ENCODE results near the gene RHOA. TPM values are rescaled to one million over a fixed set of nuclear protein-coding genes. Genes with fewer than 3 reads are reported as not detected.

RHOA gene
- total and polyA plus RNA-seq, 2 donors (not counting 1 experiment from before 2014, with no cell fraction given) = 548 to 1,002 TPM

GRCh38 chr3:49453621-49454020, 41.8 kb upstream of the RHOA start:
- Histone ChIP-seq H4K20me1 (ENCODE audit: control insufficient read depth, extremely low read depth, insufficient read depth, low read length) (no peaks in the 10 kb centered on the region), H3K9me3 (ENCODE audit: control insufficient read depth, insufficient read depth, low read depth, low read length) (no peaks in the 10 kb centered on the region), H3K79me2 (ENCODE audit: control insufficient read depth, insufficient read depth, low read length) (no peaks in the 10 kb centered on the region), H3K27me3 (ENCODE audit: control insufficient read depth, insufficient read depth, low read length) (no peaks in the 10 kb centered on the region), H3K36me3 (ENCODE audit: control insufficient read depth, insufficient read depth, low read length) (no peaks in the 10 kb centered on the region), H3K4me2 (ENCODE audit: extremely low read depth, insufficient read depth, low read length) (no peak overlapping the region), H3K4me1 (ENCODE audit: control insufficient read depth, extremely low read depth, insufficient read depth, low read length) (peaks cover 4% of the 10 kb centered on the region), H2AFZ (ENCODE audit: low read length) (no peak overlapping the region), H3K4me3 (replicated peaks in 1 of 4; ENCODE audit: control extremely low read depth in 1 of 4, insufficient read depth in 1 of 4, low read depth in 3 of 4, low read length in 4 of 4) (no peak overlapping the region), H3K27ac (ENCODE audit: insufficient read depth, low read length) (no peak overlapping the region), H3K9ac (ENCODE audit: insufficient read depth, low read length) (no peak overlapping the region)
- no peak for DNase-seq (ENCODE audit: low read depth in 2 of 2)
- no peak for TF ChIP-seq EZH2 (IDR thresholded peaks at IDR 0.05; ENCODE audit: low read length, missing control alignments)
- TF ChIP-seq CTCF (conservative IDR thresholded peaks at IDR 0.05 in 1 of 2, IDR thresholded peaks at IDR 0.05 in 1 of 2; ENCODE audit: low read depth in 1 of 2, low read length in 2 of 2) = no peak

GRCh38 chr3:49445391-49445790, 33.6 kb upstream of the RHOA start:
- Histone ChIP-seq H3K79me2 (ENCODE audit: control insufficient read depth, insufficient read depth, low read length) (no peaks in the 10 kb centered on the region), H3K9me3 (ENCODE audit: control insufficient read depth, insufficient read depth, low read depth, low read length) (no peaks in the 10 kb centered on the region), H3K4me1 (ENCODE audit: control insufficient read depth, extremely low read depth, insufficient read depth, low read length) (peaks cover 5% of the 10 kb centered on the region), H3K36me3 (ENCODE audit: control insufficient read depth, insufficient read depth, low read length) (no peaks in the 10 kb centered on the region), H3K27me3 (ENCODE audit: control insufficient read depth, insufficient read depth, low read length) (no peaks in the 10 kb centered on the region), H3K9ac (ENCODE audit: insufficient read depth, low read length) (no peak overlapping the region), H3K4me2 (ENCODE audit: extremely low read depth, insufficient read depth, low read length) (no peak overlapping the region), H2AFZ (ENCODE audit: low read length) (no peak overlapping the region), H4K20me1 (ENCODE audit: control insufficient read depth, extremely low read depth, insufficient read depth, low read length) (no peaks in the 10 kb centered on the region), H3K4me3 (replicated peaks in 1 of 4; ENCODE audit: control extremely low read depth in 1 of 4, insufficient read depth in 1 of 4, low read depth in 3 of 4, low read length in 4 of 4) (no peak overlapping the region), H3K27ac (ENCODE audit: insufficient read depth, low read length) (no peak overlapping the region)
- TF ChIP-seq EZH2 (IDR thresholded peaks at IDR 0.05; ENCODE audit: low read length, missing control alignments) (no peak), CTCF (conservative IDR thresholded peaks at IDR 0.05 in 1 of 2, IDR thresholded peaks at IDR 0.05 in 1 of 2; ENCODE audit: low read depth in 1 of 2, low read length in 2 of 2) (no peak)
- no peak for DNase-seq (ENCODE audit: low read depth in 2 of 2)

GRCh38 chr3:49434731-49435130, 23.0 kb upstream of the RHOA start:
- Histone ChIP-seq H3K9me3 (ENCODE audit: control insufficient read depth, insufficient read depth, low read depth, low read length) (no peaks in the 10 kb centered on the region), H3K4me1 (ENCODE audit: control insufficient read depth, extremely low read depth, insufficient read depth, low read length) (no peaks in the 10 kb centered on the region), H3K36me3 (ENCODE audit: control insufficient read depth, insufficient read depth, low read length) (no peaks in the 10 kb centered on the region), H2AFZ (ENCODE audit: low read length) (no peak overlapping the region), H3K27me3 (ENCODE audit: control insufficient read depth, insufficient read depth, low read length) (no peaks in the 10 kb centered on the region), H3K79me2 (ENCODE audit: control insufficient read depth, insufficient read depth, low read length) (no peaks in the 10 kb centered on the region), H3K9ac (ENCODE audit: insufficient read depth, low read length) (no peak overlapping the region), H4K20me1 (ENCODE audit: control insufficient read depth, extremely low read depth, insufficient read depth, low read length) (no peaks in the 10 kb centered on the region), H3K4me2 (ENCODE audit: extremely low read depth, insufficient read depth, low read length) (no peak overlapping the region), H3K27ac (ENCODE audit: insufficient read depth, low read length) (no peak overlapping the region), H3K4me3 (replicated peaks in 1 of 4; ENCODE audit: control extremely low read depth in 1 of 4, insufficient read depth in 1 of 4, low read depth in 3 of 4, low read length in 4 of 4) (no peak overlapping the region)
- no peak for DNase-seq (ENCODE audit: low read depth in 2 of 2)
- no peak for TF ChIP-seq CTCF (conservative IDR thresholded peaks at IDR 0.05 in 1 of 2, IDR thresholded peaks at IDR 0.05 in 1 of 2; ENCODE audit: low read depth in 1 of 2, low read length in 2 of 2)
- no peak for TF ChIP-seq EZH2 (IDR thresholded peaks at IDR 0.05; ENCODE audit: low read length, missing control alignments)

All from fibroblast of lung (primary cell).